H9 (cell line): ENCODE results near the gene ABCD4. TPM values are rescaled to one million over a fixed set of nuclear protein-coding genes. Genes with fewer than 3 reads are reported as not detected.

Source experiments
- DNase-seq: peaks from one replicate; pipeline ENCODE4 v3.0.0-alpha.2; 2017
- H2AFZ ChIP-seq: one replicate; pipeline ENCODE4 v1.6.1; 2013; ENCODE audit warnings: mild to moderate bottlenecking, low read length, control low read depth, moderate library complexity
- H2AK5ac ChIP-seq: 2 replicates; pipeline ENCODE4 v1.6.1; 2013; ENCODE audit warnings: low read length, control low read depth, mixed read lengths; ENCODE audit not compliant: insufficient read length
- H2BK120ac ChIP-seq: one replicate; pipeline ENCODE4 v1.6.1; 2013; ENCODE audit warnings: low read depth, mild to moderate bottlenecking, low read length, control low read depth, inconsistent platforms; ENCODE audit not compliant: poor library complexity, severe bottlenecking
- H2BK12ac ChIP-seq: 2 replicates; pipeline ENCODE4 v1.6.1; 2013; ENCODE audit warnings: low read length, control low read depth, mixed read lengths, low read depth; ENCODE audit not compliant: insufficient read length
- H2BK15ac ChIP-seq: 2 replicates; pipeline ENCODE4 v1.6.1; 2013; ENCODE audit warnings: low read depth, low read length, control low read depth
- H2BK20ac ChIP-seq: one replicate; pipeline ENCODE4 v1.6.1; 2013; ENCODE audit warnings: low read depth, mild to moderate bottlenecking, low read length, control low read depth, inconsistent platforms; ENCODE audit not compliant: poor library complexity, severe bottlenecking
- H2BK5ac ChIP-seq: 2 replicates; pipeline ENCODE4 v1.6.1; 2013; ENCODE audit warnings: low read length, control low read depth, mixed read lengths; ENCODE audit not compliant: insufficient read length
- H3K14ac ChIP-seq: 2 replicates; pipeline ENCODE4 v1.6.1; 2013; ENCODE audit warnings: low read length, control low read depth; ENCODE audit not compliant: insufficient read depth
- H3K18ac ChIP-seq: 2 replicates; pipeline ENCODE4 v1.6.1; 2013; ENCODE audit warnings: low read depth, mild to moderate bottlenecking, mixed read lengths, low read length, control low read depth; ENCODE audit not compliant: insufficient read length
- H3K23ac ChIP-seq: 2 replicates; pipeline ENCODE4 v1.6.1; 2013; ENCODE audit warnings: low read length, control low read depth, mixed read lengths, low read depth; ENCODE audit not compliant: insufficient read length
- H3K23me2 ChIP-seq: 2 replicates; pipeline ENCODE4 v1.6.1; 2013; ENCODE audit warnings: low read depth, mild to moderate bottlenecking, mixed read lengths, low read length, control low read depth; ENCODE audit not compliant: insufficient read length, poor library complexity, severe bottlenecking
- H3K27ac ChIP-seq: 2 replicates; pipeline ENCODE4 v1.5.1; 2013; ENCODE audit warnings: low read length, control low read depth, mixed read lengths, low read depth; ENCODE audit not compliant: insufficient read length
- H3K27me3 ChIP-seq: 2 replicates; pipeline ENCODE4 v1.6.1; 2013; ENCODE audit warnings: low read length, control low read depth, inconsistent platforms; ENCODE audit not compliant: insufficient read depth
- H3K4ac ChIP-seq: 2 replicates; pipeline ENCODE4 v1.6.1; 2013; ENCODE audit warnings: low read depth, mild to moderate bottlenecking, control low read depth, inconsistent platforms, low read length, moderate library complexity
- H3K4me1 ChIP-seq: 2 replicates; pipeline ENCODE4 v1.6.1; 2013; ENCODE audit warnings: low read length, control low read depth, inconsistent platforms; ENCODE audit not compliant: insufficient read depth
- H3K4me2 ChIP-seq: 2 replicates; pipeline ENCODE4 v1.6.1; 2013; ENCODE audit warnings: low read length, control low read depth, mixed read lengths; ENCODE audit not compliant: insufficient read length, insufficient read depth
- H3K56ac ChIP-seq: 2 replicates; pipeline ENCODE4 v1.6.1; 2013; ENCODE audit warnings: low read depth, mild to moderate bottlenecking, mixed read lengths, low read length, control low read depth; ENCODE audit not compliant: insufficient read length
- H3K79me1 ChIP-seq: 2 replicates; pipeline ENCODE4 v1.6.1; 2013; ENCODE audit warnings: low read depth, mild to moderate bottlenecking, moderate library complexity, low read length, control low read depth, inconsistent platforms; ENCODE audit not compliant: insufficient read depth, poor library complexity, severe bottlenecking
- H3K79me2 ChIP-seq: 2 replicates; pipeline ENCODE4 v1.6.1; 2013; ENCODE audit warnings: low read length, control low read depth, inconsistent platforms; ENCODE audit not compliant: insufficient read depth
- H3K9ac ChIP-seq: 2 replicates; pipeline ENCODE4 v1.6.1; 2013; ENCODE audit warnings: low read length, control low read depth, mixed read lengths; ENCODE audit not compliant: insufficient read length; ENCODE audit errors: extremely low read depth
- H3K9me3 ChIP-seq: one replicate; pipeline ENCODE4 v1.6.1; 2013; ENCODE audit warnings: low read depth, low read length, inconsistent platforms; ENCODE audit not compliant: control insufficient read depth
- H3T11ph ChIP-seq: one replicate; pipeline ENCODE4 v1.6.1; 2013; ENCODE audit warnings: mild to moderate bottlenecking, low read length, control low read depth, inconsistent platforms
- H4K20me1 ChIP-seq: one replicate; pipeline ENCODE4 v1.6.1; 2013; ENCODE audit not compliant: control insufficient read depth, insufficient read length, insufficient read depth
- H4K5ac ChIP-seq: 2 replicates; pipeline ENCODE4 v1.6.1; 2013; ENCODE audit warnings: low read depth, mild to moderate bottlenecking, mixed read lengths, low read length, control low read depth; ENCODE audit not compliant: insufficient read length
- H4K8ac ChIP-seq: replicated peaks from 2 replicates; pipeline ENCODE4 v1.6.1; 2013; ENCODE audit warnings: low read length, control low read depth, mixed read lengths, low read depth; ENCODE audit not compliant: insufficient read length
- H4K91ac ChIP-seq: 2 replicates; pipeline ENCODE4 v1.6.1; 2013; ENCODE audit warnings: low read depth, mild to moderate bottlenecking, moderate library complexity, mixed read lengths, low read length, control low read depth; ENCODE audit not compliant: insufficient read length
- H3K27ac Mint-ChIP-seq, 3 experiments: 2 replicates in 2 of 3; 3 replicates in 1 of 3; pipeline ENCODE4 v1.8.0; 2020 to 2021; ENCODE audit warnings: mixed read lengths in 3 of 3, mild to moderate bottlenecking in 1 of 3, moderate library complexity in 1 of 3
- H3K27me3 Mint-ChIP-seq: 2 replicates; pipeline ENCODE4 v1.8.0; 2021; ENCODE audit warnings: low read depth, mild to moderate bottlenecking, moderate library complexity, mixed read lengths
- H3K36me3 Mint-ChIP-seq, 3 experiments: 2 replicates in 2 of 3; 3 replicates in 1 of 3; pipeline ENCODE4 v1.8.0; 2020 to 2021; ENCODE audit warnings: low read depth in 3 of 3, mixed read lengths in 3 of 3; ENCODE audit not compliant: insufficient read depth in 1 of 3
- H3K4me1 Mint-ChIP-seq, 2 experiments: 2 replicates each; pipeline ENCODE4 v1.8.0; 2020; ENCODE audit warnings: mixed read lengths in 2 of 2
- H3K4me3 Mint-ChIP-seq, 2 experiments: 2 replicates in 1 of 2; 3 replicates in 1 of 2; pipeline ENCODE4 v1.8.0; 2020 to 2021; ENCODE audit warnings: mild to moderate bottlenecking in 2 of 2, mixed read lengths in 2 of 2, moderate library complexity in 1 of 2
- H3K9me3 Mint-ChIP-seq, 2 experiments: 2 replicates in 1 of 2; 3 replicates in 1 of 2; pipeline ENCODE4 v1.8.0; 2020; ENCODE audit warnings: mild to moderate bottlenecking in 2 of 2, mixed read lengths in 2 of 2, moderate library complexity in 1 of 2
- WGBS: extraction: QIAGEN DNeasy Blood & Tissue Kit; methylation state at CpG from one replicate; pipeline ENCODE4 v1.1.7; 2013; ENCODE audit warnings: missing lambda C conversion rate, low lambda C conversion rate, mixed read lengths; ENCODE audit not compliant: insufficient read length; ENCODE audit errors: extremely low coverage; 5-methylcytosine and 5-hydroxymethylcytosine counted together
- total RNA-seq: library from RNA; stranded (reverse); gene quantifications from 2 replicates; pipeline ENCODE4 v1.2.1, GENCODE V29; 2021
- TF ChIP-seq, protein P1 (sequence below): fragments of 200-600 bp; sonication (generic); conservative IDR thresholded peaks from 3 replicates; pipeline ENCODE4 v1.8.0; 2021; ENCODE audit warnings: antibody characterized with exemption, mild to moderate bottlenecking

ABCD4 gene
- total RNA-seq, 1 experiment from 2014 or later, result 80.9 TPM

DNA sequence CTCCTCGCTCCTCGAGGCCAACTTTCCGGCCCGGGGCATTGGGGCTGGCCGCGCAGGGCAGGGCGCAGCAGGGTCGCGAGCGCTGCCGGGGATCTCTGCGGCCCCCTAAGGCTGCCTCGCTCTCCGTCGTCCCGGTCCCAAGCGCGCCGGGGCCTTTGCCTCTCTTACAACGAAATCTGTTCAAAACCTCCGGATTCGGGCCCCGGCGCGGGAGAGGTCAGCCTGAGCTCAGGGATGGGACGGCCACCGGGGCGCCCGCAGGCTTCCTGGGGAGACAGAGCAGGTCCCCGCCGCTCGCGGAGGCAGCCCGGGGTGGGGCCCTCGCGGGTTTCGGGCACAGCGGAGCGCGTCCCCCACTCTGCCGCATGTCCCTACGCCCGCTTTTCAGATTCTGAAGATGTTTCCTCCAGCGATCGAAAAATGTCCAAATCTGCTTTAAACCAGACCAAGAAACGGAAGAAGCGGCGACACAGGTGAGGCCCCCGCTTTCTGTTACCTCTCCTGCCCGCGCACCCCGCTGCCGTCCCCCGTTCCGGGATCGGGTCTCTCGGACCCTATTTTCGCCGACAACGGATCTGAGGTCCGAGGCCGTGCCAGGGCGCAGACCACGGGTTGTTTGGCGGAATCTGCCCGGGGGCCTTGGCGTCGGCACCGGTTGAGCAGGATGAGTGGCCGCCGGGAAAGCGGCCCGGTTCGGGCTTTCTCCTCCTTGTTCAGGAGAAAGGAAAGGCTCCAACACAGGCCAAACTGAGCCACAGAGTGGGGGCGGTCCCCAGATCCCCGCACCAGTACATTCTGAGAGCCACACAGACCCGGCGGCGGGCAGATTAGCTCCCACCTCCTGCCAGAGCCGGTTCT lies 61.7 kb downstream of the ABCD4 start:
- Histone ChIP-seq H2BK20ac (no peak overlapping the region), H2AK5ac (no peak overlapping the region), H2BK12ac (no peak overlapping the region), H2AFZ (no peak overlapping the region), H2BK5ac (no peak overlapping the region), H3T11ph (no peak overlapping the region), H3K4me1 (0 out of 2 replicates have a peak, but pooled peaks cover 6% of the 10 kb centered on the region), H3K4ac (no peak overlapping the region), H3K79me2 (no peaks in the 10 kb centered on the region), H3K23me2 (peaks cover 21% of the 10 kb centered on the region), H3K27ac (no peak overlapping the region), H3K4me2 (peak overlapping the region; percentile 73), H3K9me3 (no peaks in the 10 kb centered on the region), H3K9ac (no peak overlapping the region), H3K56ac (no peak overlapping the region), H3K27me3 (peaks cover 66% of the 10 kb centered on the region), H3K14ac (no peak overlapping the region; the same call in 1 of the 2 replicates), H4K91ac (no peak overlapping the region), H2BK120ac (no peak overlapping the region), H4K8ac (no peak overlapping the region), H4K20me1 (no peaks in the 10 kb centered on the region), H3K79me1 (no peaks in the 10 kb centered on the region), H2BK15ac (no peak overlapping the region), H3K18ac (no peak overlapping the region), H3K23ac (no peak overlapping the region), H4K5ac (no peak overlapping the region)
- Mint-ChIP-seq H3K36me3 (no peaks in the 10 kb centered on the region; a peak in 1 of 7 replicates), H3K27ac (no peak overlapping the region), H3K4me1 (peaks cover 29 to 55% of the 10 kb centered on the region in 2 experiments), H3K9me3 (no peaks in the 10 kb centered on the region; a peak in 2 of 5 replicates), H3K27me3 (peaks cover 100% of the 10 kb centered on the region), H3K4me3 (peak overlapping the region; percentile 54 to 80)
- WGBS, result no CpG with 5 or more reads among the region's 80 CpGs
- peak; percentile 47 for DNase-seq
- TF ChIP-seq, protein P1, sequence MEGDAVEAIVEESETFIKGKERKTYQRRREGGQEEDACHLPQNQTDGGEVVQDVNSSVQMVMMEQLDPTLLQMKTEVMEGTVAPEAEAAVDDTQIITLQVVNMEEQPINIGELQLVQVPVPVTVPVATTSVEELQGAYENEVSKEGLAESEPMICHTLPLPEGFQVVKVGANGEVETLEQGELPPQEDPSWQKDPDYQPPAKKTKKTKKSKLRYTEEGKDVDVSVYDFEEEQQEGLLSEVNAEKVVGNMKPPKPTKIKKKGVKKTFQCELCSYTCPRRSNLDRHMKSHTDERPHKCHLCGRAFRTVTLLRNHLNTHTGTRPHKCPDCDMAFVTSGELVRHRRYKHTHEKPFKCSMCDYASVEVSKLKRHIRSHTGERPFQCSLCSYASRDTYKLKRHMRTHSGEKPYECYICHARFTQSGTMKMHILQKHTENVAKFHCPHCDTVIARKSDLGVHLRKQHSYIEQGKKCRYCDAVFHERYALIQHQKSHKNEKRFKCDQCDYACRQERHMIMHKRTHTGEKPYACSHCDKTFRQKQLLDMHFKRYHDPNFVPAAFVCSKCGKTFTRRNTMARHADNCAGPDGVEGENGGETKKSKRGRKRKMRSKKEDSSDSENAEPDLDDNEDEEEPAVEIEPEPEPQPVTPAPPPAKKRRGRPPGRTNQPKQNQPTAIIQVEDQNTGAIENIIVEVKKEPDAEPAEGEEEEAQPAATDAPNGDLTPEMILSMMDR, result no peak
